ENCODE measurements around the gene CARMIL1.

Gene CARMIL1

DNA sequence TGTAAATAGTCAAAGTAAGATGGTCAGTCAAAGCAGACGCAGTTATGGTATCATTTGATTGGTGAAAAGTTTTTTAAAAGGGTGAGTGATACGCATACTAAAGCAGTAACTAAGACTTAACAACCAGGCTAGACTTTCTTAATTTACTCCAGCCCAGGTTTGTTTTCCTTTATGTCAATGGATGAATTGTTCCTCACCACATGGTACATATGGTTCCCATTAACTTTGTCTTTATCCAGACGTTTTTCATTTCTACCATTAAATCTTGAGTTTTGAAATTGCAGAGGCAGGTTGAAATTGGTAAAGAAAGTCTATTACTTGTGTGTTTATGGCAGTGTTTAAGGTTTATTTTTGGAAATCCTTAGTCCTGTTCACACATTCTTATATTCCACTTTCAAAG is 274.3 kb downstream of the CARMIL1 start:
- Histone ChIP-seq H3K9me3 (no peaks in the 10 kb centered on the region), H3K27me3 (no peaks in the 10 kb centered on the region), H3K4me1 (peaks cover 6% of the 10 kb centered on the region; the same call in 1 of the 2 replicates), H3K36me3 (no peaks in the 10 kb centered on the region), H3K4me3 (ENCODE audit: low read depth, low read length) (no peak overlapping the region)
- no peak for DNase-seq
- TF ChIP-seq, protein P1, sequence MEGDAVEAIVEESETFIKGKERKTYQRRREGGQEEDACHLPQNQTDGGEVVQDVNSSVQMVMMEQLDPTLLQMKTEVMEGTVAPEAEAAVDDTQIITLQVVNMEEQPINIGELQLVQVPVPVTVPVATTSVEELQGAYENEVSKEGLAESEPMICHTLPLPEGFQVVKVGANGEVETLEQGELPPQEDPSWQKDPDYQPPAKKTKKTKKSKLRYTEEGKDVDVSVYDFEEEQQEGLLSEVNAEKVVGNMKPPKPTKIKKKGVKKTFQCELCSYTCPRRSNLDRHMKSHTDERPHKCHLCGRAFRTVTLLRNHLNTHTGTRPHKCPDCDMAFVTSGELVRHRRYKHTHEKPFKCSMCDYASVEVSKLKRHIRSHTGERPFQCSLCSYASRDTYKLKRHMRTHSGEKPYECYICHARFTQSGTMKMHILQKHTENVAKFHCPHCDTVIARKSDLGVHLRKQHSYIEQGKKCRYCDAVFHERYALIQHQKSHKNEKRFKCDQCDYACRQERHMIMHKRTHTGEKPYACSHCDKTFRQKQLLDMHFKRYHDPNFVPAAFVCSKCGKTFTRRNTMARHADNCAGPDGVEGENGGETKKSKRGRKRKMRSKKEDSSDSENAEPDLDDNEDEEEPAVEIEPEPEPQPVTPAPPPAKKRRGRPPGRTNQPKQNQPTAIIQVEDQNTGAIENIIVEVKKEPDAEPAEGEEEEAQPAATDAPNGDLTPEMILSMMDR (IDR thresholded peaks at IDR 0.05; ENCODE audit: low read depth, low read length): no peak

- H3K4me3 ChIP-seq (ENCODE audit: low read depth, low read length): no peak overlapping the region
- peaks cover 4% of the 10 kb centered on the region; the same call in 1 of the 2 replicates for H3K4me1 ChIP-seq
- H3K27me3 ChIP-seq: no peaks in the 10 kb centered on the region
- no peak for DNase-seq
- TF ChIP-seq, protein P1 (IDR thresholded peaks at IDR 0.05; ENCODE audit: low read depth, low read length): no peak
- H3K36me3 ChIP-seq: no peaks in the 10 kb centered on the region
- H3K9me3 ChIP-seq: no peaks in the 10 kb centered on the region
Measured at GRCh38 chr6:25555188-25555587, 276.0 kb downstream of the CARMIL1 start.

- TF ChIP-seq, protein P1 (IDR thresholded peaks at IDR 0.05; ENCODE audit: low read depth, low read length): peak; percentile 94
- Histone ChIP-seq H3K9me3 (no peaks in the 10 kb centered on the region), H3K4me1 (peaks cover 4% of the 10 kb centered on the region; the same call in 1 of the 2 replicates), H3K27me3 (no peaks in the 10 kb centered on the region), H3K4me3 (ENCODE audit: low read depth, low read length) (no peak overlapping the region), H3K36me3 (no peaks in the 10 kb centered on the region)
- DNase-seq: peak; percentile 86
Measured at GRCh38 chr6:25556516-25556915, 277.3 kb downstream of the CARMIL1 start.

GRCh38 chr6:25558155-25558817 is 279.1 kb downstream of the CARMIL1 start:
- Histone ChIP-seq H3K4me1 (peaks cover 4% of the 10 kb centered on the region; the same call in 1 of the 2 replicates), H3K27me3 (no peaks in the 10 kb centered on the region), H3K36me3 (no peaks in the 10 kb centered on the region), H3K4me3 (ENCODE audit: low read depth, low read length) (no peak overlapping the region), H3K9me3 (no peaks in the 10 kb centered on the region)
- TF ChIP-seq, protein P1 (IDR thresholded peaks at IDR 0.05; ENCODE audit: low read depth, low read length): no peak
- DNase-seq: no peak

- no peak for DNase-seq
- Histone ChIP-seq H3K4me3 (ENCODE audit: low read depth, low read length) (no peak overlapping the region), H3K4me1 (no peaks in the 10 kb centered on the region), H3K36me3 (no peaks in the 10 kb centered on the region), H3K9me3 (no peaks in the 10 kb centered on the region), H3K27me3 (no peaks in the 10 kb centered on the region)
- TF ChIP-seq, protein P1 (IDR thresholded peaks at IDR 0.05; ENCODE audit: low read depth, low read length): no peak
Measured at GRCh38 chr6:25560865-25561264, 281.7 kb downstream of the CARMIL1 start.

- DNase-seq: no peak
- no peaks in the 10 kb centered on the region for H3K36me3 ChIP-seq
- H3K9me3 ChIP-seq: no peaks in the 10 kb centered on the region
- TF ChIP-seq, protein P1 (IDR thresholded peaks at IDR 0.05; ENCODE audit: low read depth, low read length): no peak
- no peaks in the 10 kb centered on the region for H3K4me1 ChIP-seq
- no peaks in the 10 kb centered on the region for H3K27me3 ChIP-seq
- no peak overlapping the region for H3K4me3 ChIP-seq (ENCODE audit: low read depth, low read length)
Measured at GRCh38 chr6:25564943-25565342, 285.8 kb downstream of the CARMIL1 start.

All from BE2C (cell line).